H1 (cell line): Measurements from ENCODE around the gene MS4A18. TPM values are rescaled to one million over a fixed set of nuclear protein-coding genes. Genes with fewer than 3 reads are reported as not detected.

Experiments
- CTCF ChIA-PET: fragments of 300-600 bp; sonication (Branson Sonifier 250); formaldehyde crosslinking; loops from one replicate; lab custom pipeline; 2021; ENCODE audit not compliant: partially characterized antibody; lab: Charles Lee
- POLR2A ChIA-PET: fragments of 300-600 bp; sonication (Branson Sonifier 250); formaldehyde crosslinking; loops from one replicate; lab custom pipeline; 2021; ENCODE audit warnings: inconsistent platforms; ENCODE audit not compliant: partially characterized antibody; lab: Charles Lee
- DNase-seq, 2 experiments: peaks; one replicate each; pipeline versions ENCODE4 v3.0.0 to v3.0.0-alpha.2; 2010 to 2022; ENCODE audit warnings: low spot score in 2 of 2, low read depth in 1 of 2, mixed read lengths in 1 of 2
- FAIRE-seq: peaks from 2 replicates; lab custom pipeline; 2011; peaks lifted over from hg19 to GRCh38; lab: Jason Lieb, UNC
- H2AFZ ChIP-seq: 2 replicates; pipeline ENCODE4 v1.8.1; 2012; ENCODE audit warnings: low read length, inconsistent platforms
- H2AK5ac ChIP-seq: 2 replicates; pipeline ENCODE4 v1.6.1; 2013; ENCODE audit warnings: low read depth, low read length
- H2BK120ac ChIP-seq: replicated peaks from 2 replicates; pipeline ENCODE3; 2013; ENCODE audit warnings: low read depth, low read length, inconsistent platforms
- H2BK12ac ChIP-seq: 2 replicates; pipeline ENCODE4 v1.6.1; 2013; ENCODE audit warnings: low read depth, low read length
- H2BK15ac ChIP-seq: 2 replicates; pipeline ENCODE4 v1.6.1; 2013; ENCODE audit warnings: low read length
- H2BK20ac ChIP-seq: 2 replicates; pipeline ENCODE4 v1.6.1; 2013; ENCODE audit warnings: low read length
- H2BK5ac ChIP-seq: 2 replicates; pipeline ENCODE4 v1.6.1; 2013; ENCODE audit warnings: low read depth, low read length
- H3K14ac ChIP-seq: 2 replicates; pipeline ENCODE4 v1.6.1; 2013; ENCODE audit warnings: inconsistent platforms; ENCODE audit not compliant: insufficient read length
- H3K18ac ChIP-seq: 2 replicates; pipeline ENCODE4 v1.6.1; 2013; ENCODE audit warnings: low read length; ENCODE audit errors: extremely low read depth
- H3K23ac ChIP-seq: 2 replicates; pipeline ENCODE4 v1.6.1; 2013; ENCODE audit warnings: inconsistent platforms; ENCODE audit not compliant: insufficient read length
- H3K23me2 ChIP-seq: 2 replicates; pipeline ENCODE4 v1.6.1; 2013; ENCODE audit warnings: low read depth, low read length
- H3K27ac ChIP-seq: 2 replicates; pipeline ENCODE4 v1.6.1; 2011; ENCODE audit warnings: low read depth, low read length, inconsistent platforms
- H3K27me3 ChIP-seq, 4 experiments: replicated peaks in 1 of 4; 1 replicate in 1 of 4; 2 replicates in 3 of 4; pipeline versions ENCODE4 v1.6.1 to v1.8.1; 2011 to 2013; ENCODE audit warnings: low read length in 3 of 4, mild to moderate bottlenecking in 3 of 4, inconsistent platforms in 2 of 4, mixed read lengths in 2 of 4, moderate library complexity in 1 of 4; ENCODE audit not compliant: control insufficient read depth in 3 of 4, insufficient read depth in 3 of 4; ENCODE audit errors: extremely low read depth in 1 of 4
- H3K36me3 ChIP-seq, 4 experiments: 2 replicates each; pipeline versions ENCODE4 v1.6.1 to v1.8.1; 2011 to 2013; ENCODE audit warnings: mild to moderate bottlenecking in 4 of 4, low read length in 3 of 4, moderate library complexity in 2 of 4, control low read depth in 1 of 4, inconsistent platforms in 1 of 4; ENCODE audit not compliant: insufficient read depth in 4 of 4, control insufficient read depth in 2 of 4
- H3K4ac ChIP-seq: replicated peaks from 2 replicates; pipeline ENCODE3; 2013; ENCODE audit warnings: low read length, low read depth, mixed read lengths, inconsistent platforms; ENCODE audit not compliant: insufficient read length
- H3K4me1 ChIP-seq, 4 experiments: replicated peaks in 1 of 4; 1 replicate in 1 of 4; 2 replicates in 3 of 4; pipeline versions ENCODE4 v1.6.1 to v1.8.1; 2011 to 2013; ENCODE audit warnings: low read length in 3 of 4, inconsistent platforms in 2 of 4, mixed read lengths in 1 of 4; ENCODE audit not compliant: insufficient read depth in 4 of 4, control insufficient read depth in 3 of 4
- H3K4me2 ChIP-seq, 2 experiments: 2 replicates each; pipeline versions ENCODE4 v1.6.1 to v1.8.1; 2011 to 2013; ENCODE audit warnings: low read depth in 2 of 2, low read length in 2 of 2, control low read depth in 1 of 2, inconsistent platforms in 1 of 2, mild to moderate bottlenecking in 1 of 2; ENCODE audit not compliant: insufficient read depth in 1 of 2
- H3K4me3 ChIP-seq, 4 experiments: fragments of 200-600, 300-600 bp in 1 of 4; sonication (generic), shearing (Covaris generic), sonication (Bioruptor Twin) in 1 of 4; 2 replicates each; pipeline versions ENCODE4 v1.5.1 to v1.8.1; 2011 to 2016; ENCODE audit warnings: low read length in 4 of 4, low read depth in 3 of 4, control low read depth in 2 of 4, inconsistent platforms in 2 of 4, mild to moderate bottlenecking in 2 of 4, mixed read lengths in 1 of 4, moderate library complexity in 1 of 4; ENCODE audit not compliant: insufficient read depth in 2 of 4; ENCODE audit errors: extremely low read depth in 1 of 4
- H3K56ac ChIP-seq: replicated peaks from 2 replicates; pipeline ENCODE3; 2013; ENCODE audit warnings: low read depth, mild to moderate bottlenecking, mixed read lengths, low read length, inconsistent platforms; ENCODE audit not compliant: insufficient read length
- H3K79me1 ChIP-seq: 2 replicates; pipeline ENCODE4 v1.6.1; 2013; ENCODE audit warnings: low read depth, low read length, control low read depth
- H3K79me2 ChIP-seq, 2 experiments: 2 replicates each; pipeline versions ENCODE4 v1.6.1 to v1.8.1; 2012 to 2013; ENCODE audit warnings: low read length in 2 of 2, mild to moderate bottlenecking in 2 of 2, inconsistent platforms in 1 of 2; ENCODE audit not compliant: insufficient read depth in 2 of 2, control insufficient read depth in 1 of 2
- H3K9ac ChIP-seq, 4 experiments: replicated peaks in 1 of 4; 1 replicate in 1 of 4; 2 replicates in 3 of 4; pipeline versions ENCODE4 v1.6.1 to v1.8.1; 2011 to 2013; ENCODE audit warnings: low read depth in 3 of 4, low read length in 3 of 4, control low read depth in 2 of 4, mild to moderate bottlenecking in 2 of 4, moderate library complexity in 2 of 4, inconsistent platforms in 1 of 4; ENCODE audit errors: extremely low read depth in 1 of 4
- H3K9me3 ChIP-seq, 2 experiments: 2 replicates each; pipeline versions ENCODE4 v1.6.1 to v1.8.1; 2012 to 2013; ENCODE audit warnings: mild to moderate bottlenecking in 2 of 2, moderate library complexity in 2 of 2, control low read depth in 1 of 2, inconsistent platforms in 1 of 2, low read depth in 1 of 2, low read length in 1 of 2, mixed read lengths in 1 of 2; ENCODE audit not compliant: insufficient read depth in 2 of 2
- H4K20me1 ChIP-seq, 2 experiments: replicated peaks in 1 of 2; 2 replicates each; pipeline versions ENCODE3 to v1.8.1; 2011 to 2013; ENCODE audit warnings: inconsistent platforms in 2 of 2, low read length in 2 of 2, mild to moderate bottlenecking in 1 of 2; ENCODE audit not compliant: insufficient read depth in 2 of 2, control insufficient read depth in 1 of 2
- H4K5ac ChIP-seq: 2 replicates; pipeline ENCODE4 v1.6.1; 2013; ENCODE audit warnings: low read length, low read depth, mixed read lengths, inconsistent platforms; ENCODE audit not compliant: insufficient read length
- H4K8ac ChIP-seq: 2 replicates; pipeline ENCODE4 v1.8.0; 2013; ENCODE audit warnings: mild to moderate bottlenecking, moderate library complexity, low read length, inconsistent platforms; ENCODE audit not compliant: insufficient read depth; ENCODE audit errors: extremely low read depth
- H4K91ac ChIP-seq: replicated peaks from 2 replicates; pipeline ENCODE3; 2013; ENCODE audit warnings: low read length, mixed read lengths, inconsistent platforms; ENCODE audit not compliant: insufficient read length
- EGR1 ChIP-seq: IDR thresholded peaks from 2 replicates; pipeline ENCODE4 v1.6.1; 2011; ENCODE audit warnings: low read depth, low read length, borderline replicate concordance
- GABPA ChIP-seq: IDR thresholded peaks from 2 replicates; pipeline ENCODE4 v1.6.1; 2011; ENCODE audit warnings: mild to moderate bottlenecking, low read length, moderate library complexity, borderline replicate concordance; ENCODE audit not compliant: insufficient read depth
- RNF2 ChIP-seq: fragments of 200-900, 300-1000 bp; sonication (generic); IDR thresholded peaks from 2 replicates; pipeline ENCODE4 v1.7.1; 2016; ENCODE audit warnings: borderline replicate concordance, low read depth, mild to moderate bottlenecking, antibody characterized with exemption, low read length; ENCODE audit not compliant: poor library complexity, severe bottlenecking; ENCODE audit errors: missing control alignments
- WGBS, 2 experiments: shearing (Covaris generic) in 1 of 2; methylation state at CpG; one replicate each; pipeline versions ENCODE4 v1.1.6 to v1.1.7; 2013 to 2015; ENCODE audit warnings: low lambda C conversion rate in 2 of 2, mixed read lengths in 2 of 2, inconsistent platforms in 1 of 2, low coverage in 1 of 2, missing lambda C conversion rate in 1 of 2; ENCODE audit not compliant: insufficient replicate concordance in 2 of 2, insufficient coverage in 1 of 2, insufficient read length in 1 of 2; ENCODE audit errors: extremely low coverage in 1 of 2, missing lambda C conversion rate in 1 of 2; 5-methylcytosine and 5-hydroxymethylcytosine counted together
- polyA plus RNA-seq, 7 experiments: library from polyadenylated mRNA; depleted of rRNA in 3 of 7; stranded (reverse) in 5 of 7; unstranded in 2 of 7; fragments of >200 nt in 5 of 7; fragments of 200-250 nt in 2 of 7; gene quantifications; 1 replicate in 5 of 7; 2 replicates in 1 of 7; 4 replicates in 1 of 7; pipeline versions ENCODE4 v1.2.1 to v1.2.3, GENCODE V29; 2011 to 2013; ENCODE audit warnings: missing spikeins in 2 of 7, mixed read lengths in 2 of 7
- total RNA-seq: library from RNA; stranded (reverse); fragmentation: NEBNext Ultra II Directional; extraction: Animal tissue kit (Norgen Biotek cat#: 25700); gene quantifications from 2 replicates; pipeline ENCODE4 v1.2.1, GENCODE V29; 2021

The MS4A18 gene
- total and polyA plus RNA-seq, 2 of the 8 experiments (the other 6 are each of a cell fraction or from before 2014, with no cell fraction given): not detected

DNA sequence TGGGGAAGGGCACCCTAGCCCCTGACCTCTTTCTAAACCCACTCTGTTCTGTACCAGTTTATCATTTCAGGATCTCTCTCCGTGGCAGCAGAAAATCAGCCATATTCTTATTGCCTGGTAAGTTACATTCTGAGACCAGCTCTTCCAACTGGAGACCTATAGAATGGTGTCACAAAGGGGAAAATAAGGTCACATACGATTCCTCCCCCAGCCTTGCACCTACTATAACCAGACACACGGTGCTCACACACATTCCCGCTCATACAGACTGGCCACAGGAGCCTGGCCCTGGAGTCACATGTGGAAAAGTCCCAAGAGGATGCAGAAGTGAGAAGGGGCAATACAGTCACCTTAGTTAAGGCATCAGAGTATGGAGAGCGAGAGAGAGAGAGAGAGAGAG lies 17.6 kb upstream of the MS4A18 start:
- Histone ChIP-seq H2BK12ac (no peak overlapping the region), H3K4me3 (no peak overlapping the region), H3K27ac (no peak overlapping the region), H3K4me2 (no peak overlapping the region), H4K91ac (no peak overlapping the region), H3K18ac (no peak overlapping the region), H3K79me1 (no peaks in the 10 kb centered on the region), H3K23me2 (peaks cover 2% of the 10 kb centered on the region; the same call in 1 of the 2 replicates), H4K8ac (no peak overlapping the region), H2AK5ac (no peak overlapping the region), H3K79me2 (no peaks in the 10 kb centered on the region), H3K23ac (no peak overlapping the region), H3K9me3 (no peaks in the 10 kb centered on the region), H4K5ac (no peak overlapping the region), H3K4ac (no peak overlapping the region), H3K56ac (no peak overlapping the region), H2BK15ac (no peak overlapping the region), H3K36me3 (no peaks in the 10 kb centered on the region), H2BK5ac (no peak overlapping the region), H2AFZ (no peak overlapping the region), H3K4me1 (no peaks in the 10 kb centered on the region), H2BK120ac (no peak overlapping the region), H4K20me1 (no peaks in the 10 kb centered on the region), H3K9ac (no peak overlapping the region), H3K14ac (no peak overlapping the region), H3K27me3 (no peaks in the 10 kb centered on the region), H2BK20ac (no peak overlapping the region)
- FAIRE-seq (no peak), DNase-seq (no peak)
- 96% methylated on average over 5 of the region's 5 CpGs; no CpG with 5 or more reads in 1 of the 2 experiments for WGBS, 2 experiments
- CTCF ChIA-PET: interaction anchor here (0.6 to 4.5 kb wide), 15 partner anchors 13 to 1535 kb away, joined by 3 to 18 read pairs (median 5); partner anchors contain the start of genes DTX4 and MS4A15
- POLR2A ChIA-PET: no interaction called here
- TF ChIP-seq RNF2 (no peak), EGR1 (no peak), GABPA (no peak)
